GM21423 (cell line): ENCODE measurements around the gene IPPK.

Source experiments
- ATAC-seq: cut with Tn5 transposase; IDR thresholded peaks from one replicate; pipeline ENCODE4 v1.9.1; 2021; ENCODE audit warnings: mild to moderate bottlenecking, moderate library complexity; ENCODE audit not compliant: unreplicated experiment

The IPPK gene

DNA sequence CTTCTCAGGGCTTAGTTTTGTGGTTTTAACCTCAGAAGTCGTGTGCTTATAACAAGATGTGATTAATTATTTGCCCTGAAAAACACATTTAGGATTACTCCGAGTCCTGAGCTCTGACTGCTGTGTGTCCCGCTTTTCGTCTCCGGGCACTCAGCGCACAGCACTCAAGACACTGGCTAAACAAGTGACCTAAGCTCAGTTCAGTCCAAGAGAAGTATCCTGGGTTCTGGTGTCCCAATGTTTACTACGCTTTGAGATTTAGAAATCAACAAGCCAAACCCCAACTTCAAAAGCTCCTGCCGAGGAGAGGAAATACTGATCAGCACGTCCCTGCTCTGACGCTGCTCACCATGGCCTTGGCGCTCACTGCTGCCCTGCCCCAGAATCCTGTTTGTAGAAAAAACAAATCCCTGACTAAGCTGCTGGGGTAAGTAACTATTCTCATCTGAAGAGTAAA lies 53.2 kb downstream of the IPPK start:
- no peak for ATAC-seq

DNA sequence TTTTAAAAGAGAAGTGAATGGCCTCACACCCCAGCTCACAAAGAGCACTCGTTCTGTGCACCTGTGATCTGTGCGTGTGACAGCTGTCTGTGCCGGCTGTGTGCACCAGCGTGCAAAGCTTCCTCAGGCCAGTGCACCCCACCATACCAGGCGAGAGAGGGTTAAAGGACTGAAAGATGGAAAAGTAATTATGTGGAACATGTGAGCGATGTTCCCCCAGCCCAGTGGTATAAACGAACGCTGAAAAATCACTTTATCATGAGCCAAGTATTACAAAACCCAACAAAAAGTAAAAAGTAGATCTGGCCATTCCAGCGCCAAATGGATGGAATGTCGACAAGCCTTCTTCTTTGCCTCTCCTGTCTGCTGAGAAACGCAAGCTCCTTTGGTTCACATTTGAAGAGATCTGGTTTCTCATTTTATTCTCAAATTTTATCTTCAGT lies 53.7 kb downstream of the IPPK start:
- no peak for ATAC-seq

DNA sequence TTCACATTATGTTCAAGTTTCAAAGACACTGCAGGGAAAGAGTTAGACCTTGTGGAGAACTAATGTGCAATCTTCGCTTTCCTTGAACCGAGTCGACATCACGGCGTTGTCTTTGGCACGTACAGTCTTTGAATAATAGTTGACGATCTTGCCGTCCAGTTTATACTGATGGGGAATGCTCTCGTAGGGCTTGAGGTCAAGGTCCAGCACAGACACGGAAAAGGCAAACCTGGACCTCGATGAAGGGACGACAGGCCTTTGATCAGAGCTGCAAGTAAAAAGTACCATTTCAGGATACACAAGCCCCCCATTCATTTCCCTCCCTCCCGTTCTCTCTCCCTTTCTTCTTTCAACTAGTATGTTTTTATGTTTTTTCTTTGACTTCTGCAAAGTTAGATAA lies 54.1 kb downstream of the IPPK start:
- ATAC-seq: no peak

DNA sequence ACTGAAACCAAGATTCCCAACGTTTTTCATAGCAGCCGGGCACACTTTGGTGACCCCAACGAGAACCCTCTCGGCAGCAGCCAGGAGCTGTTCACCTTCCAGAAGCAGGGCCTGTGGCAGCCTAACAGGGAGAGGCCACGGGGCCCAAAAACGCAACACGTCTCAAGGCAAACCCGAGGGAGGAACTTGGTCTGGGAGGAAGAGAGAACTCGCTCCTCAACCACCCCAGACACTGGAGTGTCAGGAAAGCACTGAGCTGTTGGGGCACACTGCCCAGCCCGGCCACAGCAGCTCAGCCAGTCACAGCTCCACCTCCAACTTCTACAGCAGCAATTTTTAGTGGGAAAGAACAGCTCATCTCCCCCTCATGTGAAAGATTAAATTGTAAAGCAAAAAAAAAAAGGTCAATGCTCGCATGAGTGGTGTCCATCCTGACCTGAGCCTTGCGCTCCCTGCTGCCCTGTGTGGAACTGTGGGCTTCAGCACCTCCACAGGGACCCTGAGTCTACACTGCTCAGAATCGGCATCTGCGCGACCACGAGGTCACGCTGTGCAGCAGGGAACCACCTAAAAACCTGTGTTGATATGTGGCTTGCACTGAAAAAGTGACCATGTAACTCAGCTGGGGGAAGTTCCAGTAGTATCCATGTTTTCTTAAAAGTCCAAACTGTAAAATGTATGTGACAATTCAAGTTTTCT lies 55.0 kb downstream of the IPPK start:
- no peak for ATAC-seq

DNA sequence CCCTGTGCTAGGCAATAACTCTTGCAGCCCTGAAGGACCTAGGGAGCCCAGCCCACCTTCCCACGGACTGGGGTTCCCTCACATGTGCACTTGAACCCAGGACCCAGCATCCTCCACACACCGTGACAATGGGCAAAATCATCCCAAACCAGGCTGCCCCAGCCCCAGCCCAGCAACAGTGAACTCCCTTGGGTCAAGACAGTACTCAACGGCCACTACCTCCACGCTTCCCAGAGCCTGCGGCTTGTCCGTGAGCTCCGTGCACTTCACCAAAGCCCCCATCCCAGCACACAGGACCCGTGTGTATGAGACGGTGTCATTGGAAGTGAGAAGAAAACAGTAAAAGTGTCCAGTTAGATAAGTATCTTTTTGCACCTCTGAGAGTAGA lies 55.8 kb downstream of the IPPK start:
- ATAC-seq: no peak

DNA sequence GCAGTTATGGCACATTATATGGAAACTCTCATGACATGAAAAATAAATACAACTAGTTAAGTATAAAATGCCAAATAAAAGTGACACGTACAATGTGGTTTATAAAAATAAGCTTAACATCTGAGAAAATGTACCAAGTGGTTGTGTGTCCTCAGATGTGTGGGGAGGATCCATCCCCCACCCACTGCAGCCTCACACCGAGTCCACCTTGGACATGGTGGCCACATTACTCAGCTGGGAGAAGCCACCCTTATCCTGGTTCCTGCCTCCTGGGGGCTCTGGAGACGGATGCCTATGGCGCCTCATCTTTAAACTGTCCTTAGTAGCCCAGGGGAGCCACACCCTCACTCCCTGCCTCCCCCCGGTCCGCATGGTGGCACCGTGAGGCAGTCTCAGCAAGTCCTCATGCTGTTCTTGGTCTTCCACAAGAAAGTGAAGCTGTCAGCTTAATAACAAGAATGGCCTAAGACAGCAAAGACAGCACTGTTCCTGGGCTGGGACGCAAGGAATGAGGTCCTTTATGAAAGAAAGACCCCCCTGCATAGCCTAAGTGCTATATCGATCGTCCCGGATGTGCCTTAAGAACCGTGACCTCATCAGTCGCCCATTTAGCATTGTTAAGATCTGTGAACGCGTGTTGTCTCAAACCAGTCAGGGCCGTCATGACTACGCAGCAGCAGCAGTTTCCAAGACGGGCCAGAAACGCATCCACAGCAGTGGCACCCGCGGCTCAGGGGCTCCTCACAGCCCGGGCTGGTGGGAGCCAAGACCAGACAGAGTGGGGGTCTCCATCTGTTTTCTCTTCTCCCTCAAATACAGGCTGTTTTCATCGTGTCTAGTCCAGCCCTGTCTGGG lies 56.4 kb downstream of the IPPK start:
- no peak for ATAC-seq

GRCh38 chr9:92612816-92613215 lies 57.1 kb downstream of the IPPK start:
- no peak for ATAC-seq

GRCh38 chr9:92612292-92612691 lies 57.6 kb downstream of the IPPK start:
- ATAC-seq: no peak

DNA sequence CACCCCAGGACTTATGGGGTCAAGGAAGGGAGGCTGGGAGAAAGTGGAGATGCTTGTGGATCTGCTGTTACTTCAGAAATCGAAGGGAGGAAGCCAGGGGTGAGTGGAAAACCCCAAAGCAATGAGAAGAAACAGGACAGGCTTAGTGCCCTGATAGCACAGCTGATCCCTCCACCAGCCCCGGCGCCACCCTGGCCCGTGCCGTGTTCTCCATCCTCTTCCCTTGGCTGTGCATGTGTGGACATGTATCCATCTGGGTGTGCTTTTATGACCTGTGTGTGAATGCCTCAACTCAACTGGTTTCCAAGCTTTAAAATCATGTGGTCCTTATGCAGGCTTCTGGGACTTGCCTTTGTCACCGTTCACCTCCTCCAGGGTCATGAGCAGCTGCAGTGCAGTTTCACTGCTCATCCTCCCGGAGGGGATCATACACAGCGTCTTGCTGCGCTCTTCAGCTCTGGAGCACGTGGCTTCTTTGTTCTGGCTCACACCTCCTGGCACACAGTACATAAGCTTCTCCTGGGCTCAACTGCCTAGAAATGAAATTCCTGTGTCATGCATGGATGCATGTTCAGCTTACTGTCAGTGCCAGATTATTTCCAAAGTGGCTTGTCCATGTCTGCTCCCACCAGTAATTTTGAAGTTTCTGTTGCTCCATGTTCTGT lies 58.2 kb downstream of the IPPK start:
- no peak for ATAC-seq

DNA sequence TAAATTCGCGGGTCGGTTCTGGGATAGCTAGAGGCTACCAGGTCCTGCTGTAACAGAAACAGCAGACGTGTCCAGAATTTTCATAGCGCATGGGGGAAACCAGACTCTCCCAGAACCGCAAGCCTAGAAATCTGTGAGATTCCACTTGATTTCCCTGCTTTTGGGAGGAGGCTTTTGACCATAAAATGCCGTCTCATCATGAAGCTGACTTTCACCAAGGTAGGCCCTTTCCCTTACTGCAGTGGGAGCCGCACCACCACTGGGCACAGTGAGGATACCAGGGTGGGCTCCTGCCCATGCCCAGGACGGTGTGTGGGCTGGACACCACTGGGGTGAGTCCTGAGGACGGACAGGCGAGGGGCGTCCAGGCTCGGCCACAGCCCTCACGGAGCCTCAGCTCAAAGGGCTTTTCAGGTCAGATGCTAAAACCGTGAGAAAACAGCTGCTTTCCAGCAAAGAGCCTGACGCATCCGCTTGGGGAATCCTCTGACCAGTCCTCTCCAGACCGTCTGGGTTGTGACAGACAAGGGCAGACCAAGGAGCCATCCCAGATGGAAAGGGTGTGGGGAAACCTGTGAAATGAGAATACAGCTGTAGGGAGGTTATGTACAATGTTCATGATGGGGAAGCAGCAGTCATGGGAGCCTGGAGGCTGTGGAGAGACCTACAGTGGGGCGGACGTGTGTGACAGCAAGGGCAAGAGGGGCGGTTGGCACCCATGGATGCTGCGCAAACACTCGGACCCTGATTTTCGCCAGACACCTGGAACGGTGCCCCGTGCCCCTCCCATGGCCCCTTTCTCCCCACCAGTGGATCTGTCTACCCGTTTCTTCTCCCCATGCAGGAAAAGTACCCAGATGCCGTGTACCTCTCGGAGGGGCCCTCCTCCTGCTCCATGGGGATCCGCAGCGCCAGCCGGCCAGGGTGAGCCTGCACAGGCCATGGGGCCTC lies 59.2 kb downstream of the IPPK start:
- no peak for ATAC-seq

DNA sequence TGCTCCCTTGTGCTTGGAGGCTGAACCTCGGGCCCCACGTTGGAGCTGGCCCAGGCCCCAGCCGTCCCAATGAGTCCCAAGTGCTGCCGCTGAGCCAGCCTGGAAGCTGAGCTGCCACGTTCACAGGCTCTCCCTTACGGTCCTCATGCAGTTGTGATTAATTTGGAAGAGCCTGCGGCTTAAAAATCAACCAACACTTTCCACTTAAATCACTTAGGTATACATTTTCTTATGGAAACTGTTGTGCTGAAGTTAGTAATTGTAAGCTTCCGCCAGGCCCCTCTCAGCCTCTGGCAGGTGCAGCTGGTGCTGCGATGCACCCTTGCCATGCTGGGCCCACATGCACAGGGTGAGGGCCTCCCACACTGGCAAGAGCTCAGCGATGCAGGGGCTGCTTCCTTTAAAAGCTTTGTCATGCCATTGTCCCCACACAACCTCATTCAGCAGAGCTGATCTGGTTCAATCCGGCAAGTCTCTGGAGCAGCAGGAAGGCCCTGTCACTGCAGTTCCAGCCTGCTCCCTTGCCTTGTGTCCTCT lies 61.0 kb downstream of the IPPK start:
- no peak for ATAC-seq

GRCh38 chr9:92608241-92608908 lies 61.6 kb downstream of the IPPK start:
- no peak for ATAC-seq

GRCh38 chr9:92607773-92608172 lies 62.2 kb downstream of the IPPK start:
- ATAC-seq: no peak

DNA sequence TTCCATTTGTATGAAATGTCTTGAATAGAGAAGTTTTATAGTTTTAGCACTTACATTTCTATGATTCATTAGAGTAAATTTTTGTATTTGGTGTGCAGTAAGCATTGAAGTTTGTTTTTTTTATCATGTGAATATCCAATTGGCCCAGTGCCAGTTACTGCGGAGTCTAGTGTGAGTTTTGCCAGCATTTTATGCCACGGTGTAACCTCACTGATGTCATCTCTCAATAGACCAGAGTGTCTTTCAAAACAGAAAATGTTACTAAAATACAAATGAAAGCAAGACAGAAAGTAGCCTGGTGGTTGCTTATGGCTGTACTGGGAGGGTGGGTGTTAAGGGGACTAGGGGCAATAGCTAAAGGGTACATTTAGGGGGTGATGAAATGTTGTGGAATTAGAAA lies 62.8 kb downstream of the IPPK start:
- no peak for ATAC-seq

DNA sequence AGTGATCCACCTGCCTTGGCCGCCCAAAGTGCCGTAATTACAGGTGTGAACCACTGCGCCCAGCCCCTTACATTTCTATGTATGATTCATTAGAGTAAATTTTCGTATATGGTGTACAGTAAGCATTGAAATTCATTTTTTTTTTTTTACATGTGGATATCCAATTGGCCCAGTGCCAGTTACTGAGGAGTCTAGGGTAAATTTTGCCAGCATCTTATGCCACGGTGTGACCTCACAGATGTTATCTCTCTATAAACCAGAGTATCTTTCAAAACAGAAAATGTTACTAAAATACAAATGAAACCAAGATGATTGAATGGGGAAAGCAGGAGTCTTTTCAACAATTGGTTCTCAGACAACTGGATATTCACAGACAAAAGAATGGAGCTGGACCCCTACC lies 64.7 kb downstream of the IPPK start:
- no peak for ATAC-seq

DNA sequence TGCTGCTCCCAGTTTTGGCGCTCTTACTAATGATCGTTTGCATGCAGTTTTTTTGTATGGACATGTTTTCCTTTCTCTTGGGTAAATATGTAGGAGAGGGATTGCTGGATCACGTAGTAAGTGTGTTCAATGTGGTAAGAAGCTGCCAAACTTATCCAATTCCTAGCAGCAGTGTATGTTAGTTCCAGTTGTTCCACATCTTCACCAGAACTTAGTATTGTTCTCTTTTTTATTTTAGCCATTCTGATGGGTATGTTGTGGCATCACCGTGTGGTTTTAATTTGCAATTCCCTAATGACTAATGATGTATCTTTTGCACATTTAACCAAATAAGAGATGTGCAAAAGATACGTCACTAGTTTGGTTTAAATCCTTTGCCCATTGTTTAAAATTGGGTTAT lies 65.9 kb downstream of the IPPK start:
- ATAC-seq: no peak

GRCh38 chr9:92603100-92603499 lies 66.8 kb downstream of the IPPK start:
- no peak for ATAC-seq

DNA sequence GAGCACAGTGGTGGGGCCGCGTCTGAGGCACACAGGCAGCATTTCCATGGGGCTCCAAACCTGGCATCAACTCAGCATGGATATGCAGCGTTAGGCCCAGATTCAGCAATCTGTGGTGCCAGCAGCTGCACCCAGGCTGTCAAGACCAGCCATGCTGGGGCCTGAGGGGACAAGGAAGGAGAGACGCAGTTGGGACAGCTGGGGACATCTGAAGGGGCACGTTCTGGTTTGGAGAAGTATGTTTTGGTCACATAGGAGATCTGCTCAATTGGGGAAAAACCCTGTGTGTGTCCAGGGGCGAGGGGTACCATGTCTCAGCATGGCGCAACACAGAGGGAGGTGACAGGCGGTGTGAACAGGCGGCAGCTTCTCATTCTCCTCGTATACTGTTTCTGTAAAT lies 67.5 kb downstream of the IPPK start:
- no peak for ATAC-seq

DNA sequence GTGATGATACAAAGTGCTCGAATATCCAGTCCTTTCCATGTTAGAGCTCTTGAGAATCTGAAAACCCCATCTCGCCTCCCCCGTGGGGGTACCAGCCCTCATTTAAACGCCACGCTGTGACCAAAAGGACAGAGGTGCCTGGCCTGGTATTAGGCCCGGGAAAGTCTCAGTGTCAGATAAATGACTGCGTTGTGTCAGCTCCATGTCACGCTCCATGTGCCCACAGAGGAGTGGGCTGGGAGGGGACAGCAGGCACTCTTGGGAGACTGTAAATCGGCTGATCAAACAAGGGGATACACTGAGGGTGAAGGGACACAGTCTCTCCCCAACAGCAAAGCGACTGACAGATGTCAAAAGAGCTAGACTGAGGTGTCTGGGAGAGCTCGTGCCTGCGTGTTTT lies 68.5 kb downstream of the IPPK start:
- no peak for ATAC-seq
